Right renal pelvis (tissue), 4 donors: ENCODE results near the gene RBL1. TPM values are rescaled to one million over a fixed set of nuclear protein-coding genes. Genes with fewer than 3 reads are reported as not detected.
A peak's percentile ranks its signal among the peaks of the same experiment; 100 is the strongest.

Experiments
- DNase-seq, 4 donors: peaks; one replicate each; pipeline ENCODE4 v3.0.0-alpha.2; 2013; ENCODE audit warnings: low read depth in 4 of 4, low spot score in 3 of 4, missing footprints in 1 of 4
- polyA plus RNA-seq, 4 donors: library from polyadenylated mRNA; unstranded; fragments of 120-200 nt; gene quantifications; one replicate each; pipeline ENCODE4 v1.2.1, GENCODE V29; 2013; ENCODE audit not compliant: insufficient read length in 4 of 4

Gene RBL1
- polyA plus RNA-seq, 4 donors: 10.1 to 12.8 (median 12.3) TPM

DNA sequence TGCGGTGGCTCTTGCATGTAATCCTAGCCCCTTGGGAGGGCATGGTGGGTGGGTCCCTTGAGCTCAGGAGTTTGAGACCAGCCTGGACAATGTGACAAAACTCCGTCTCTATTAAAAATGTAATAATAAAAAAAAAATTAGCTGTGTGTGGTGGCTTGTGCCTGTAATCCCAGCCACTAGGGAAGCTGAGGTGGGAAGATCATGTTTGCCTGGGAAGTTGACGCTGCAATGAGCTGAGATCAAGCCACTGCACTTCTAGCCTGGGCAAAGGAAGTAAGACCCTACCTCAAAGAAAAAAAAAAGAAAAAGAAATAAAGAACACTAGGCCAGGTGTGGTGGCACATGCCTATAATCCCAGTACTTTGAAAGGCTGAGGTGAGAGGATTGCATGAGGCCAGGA lies 139.8 kb downstream of the RBL1 start:
- DNase-seq: no peak

DNA sequence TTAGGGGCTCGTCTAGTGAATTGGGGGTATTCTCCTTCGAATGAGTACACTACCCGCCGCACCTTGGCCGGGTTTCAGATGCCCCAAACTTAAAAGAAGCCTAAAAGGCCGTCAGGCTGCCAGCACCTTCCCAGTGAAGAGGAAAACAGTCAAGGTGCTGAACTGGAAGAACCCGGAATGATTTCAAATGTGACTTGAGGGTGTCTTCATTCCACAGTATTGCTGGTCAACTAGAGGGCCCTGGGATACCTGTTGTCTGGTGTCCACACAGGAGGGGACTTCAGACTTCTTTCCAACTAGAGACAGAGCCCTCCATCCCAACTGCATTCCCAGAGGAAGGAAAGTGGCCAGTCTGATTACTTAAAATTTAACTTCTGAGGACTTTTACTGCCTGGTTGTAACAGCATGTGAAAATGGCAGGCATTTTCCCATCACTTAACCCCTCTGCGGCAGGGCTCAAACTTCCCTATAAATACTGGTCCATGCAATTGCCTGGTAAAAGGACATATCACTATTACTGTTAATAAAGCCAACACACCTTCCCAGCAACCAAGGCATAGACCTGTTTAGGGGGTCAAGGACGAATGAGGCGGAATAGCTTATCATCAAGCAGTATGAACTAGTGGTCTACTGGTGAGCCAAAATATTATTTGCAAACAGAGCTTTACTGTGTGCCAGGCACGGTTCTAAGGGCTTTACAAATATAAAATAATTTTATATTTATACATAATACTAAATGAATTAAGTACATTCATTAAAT lies 143.6 kb downstream of the RBL1 start:
- DNase-seq: peak in 1 of 4 donors; percentile 15

DNA sequence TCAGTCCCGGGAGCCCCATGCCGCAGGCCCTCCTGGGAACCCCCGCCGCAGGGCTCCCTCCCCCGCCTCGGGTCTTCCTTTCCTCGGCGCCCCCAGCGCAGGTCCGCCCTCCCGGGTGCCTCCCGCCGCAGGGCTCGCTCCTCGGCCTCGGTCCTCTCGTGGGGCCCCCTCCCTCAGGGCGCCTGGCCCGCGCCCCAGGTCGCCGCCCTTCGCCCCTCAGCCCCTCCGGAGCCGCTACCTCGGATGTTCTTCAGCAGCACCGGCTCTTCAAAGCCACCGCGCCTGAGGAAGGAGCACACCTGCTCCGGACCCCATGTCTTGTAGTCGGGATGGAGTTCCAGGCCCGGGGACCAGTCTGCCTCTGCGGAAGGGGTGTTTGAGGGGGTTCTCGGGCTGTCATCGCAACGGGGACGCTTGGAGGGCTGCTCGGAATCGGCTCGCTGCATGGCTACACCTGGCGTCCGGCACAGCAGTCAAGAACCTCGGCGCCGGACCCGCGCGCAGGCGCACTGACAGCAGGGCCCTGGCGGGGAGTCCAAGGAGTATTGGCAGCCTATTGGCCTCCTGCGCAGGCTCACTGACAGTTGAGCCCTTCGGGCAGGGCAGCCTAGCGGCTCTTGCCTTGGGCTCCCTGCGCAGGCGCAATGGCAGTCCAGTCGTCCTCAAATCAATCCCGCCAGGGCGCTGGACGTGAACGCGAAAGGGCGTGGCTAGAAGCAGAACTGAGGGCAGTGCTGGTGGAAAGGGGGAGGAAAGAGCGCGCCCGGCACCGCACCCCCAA lies 144.4 kb downstream of the RBL1 start, which contains the start of gene SAMHD1:
Gene SAMHD1, minus strand, starts transcription at position 511 of the 781 bp plus-strand sequence. Its CDS starts 65 bp downstream, at position 446.
- DNase-seq: peak; percentile 78 to 90 (median 86)

DNA sequence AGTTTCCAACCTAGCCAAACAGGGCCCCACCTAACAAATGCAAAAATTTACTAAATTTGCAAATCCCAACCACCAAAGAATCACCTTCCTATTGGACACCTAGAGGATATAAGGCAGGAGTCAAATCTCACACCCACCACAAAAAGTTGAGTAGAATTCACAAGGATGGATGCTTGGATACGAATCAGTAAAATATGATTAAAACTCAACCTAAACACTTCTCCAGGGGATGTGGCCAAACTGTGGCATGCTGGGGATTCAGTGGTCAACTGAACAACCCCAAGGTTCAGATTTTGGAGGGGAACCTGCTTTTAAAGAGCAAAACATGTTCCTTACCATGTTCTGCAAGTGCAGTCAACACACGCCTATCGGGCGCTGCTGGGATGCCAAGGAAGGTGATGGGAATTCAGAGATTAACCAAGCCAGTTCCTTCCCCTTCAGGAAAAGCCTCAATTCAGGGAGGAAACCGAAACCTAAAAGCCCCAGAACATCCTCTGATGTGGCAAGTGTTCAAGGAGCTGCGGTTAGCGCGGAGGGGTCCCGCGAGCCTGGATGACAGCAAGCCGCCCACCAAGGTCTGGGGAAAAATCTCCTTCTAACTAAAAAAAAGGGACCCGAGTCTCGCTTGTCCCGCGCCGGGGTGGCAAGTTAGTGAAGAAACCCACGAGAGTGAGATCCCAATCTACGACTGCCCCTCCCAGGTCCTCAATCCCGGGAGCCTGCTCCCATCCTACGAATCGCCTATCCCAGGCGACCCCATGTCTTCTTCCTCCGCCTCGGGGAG lies 145.2 kb downstream of the RBL1 start:
- no peak for DNase-seq

Other genes starting within 250 kb of the RBL1 start
- gene TLDC2, start 219.9 kb downstream of the RBL1 start, polyA plus RNA-seq: 1 to 10 TPM; 1.6 to 5.5 (median 3.5) TPM
- 10 to 100 TPM; 22.1 to 27.6 (median 25.6) TPM for gene SAMHD1, start 144.3 kb downstream of the RBL1 start, polyA plus RNA-seq
- gene RPN2, start 83.3 kb upstream of the RBL1 start, polyA plus RNA-seq: 100 to 1,000 TPM; 308 to 321 (median 316) TPM
- 1 to 10 TPM; 5.8 to 7.9 (median 7.4) TPM for gene MROH8, start 83.6 kb upstream of the RBL1 start, polyA plus RNA-seq
- gene GHRH, start 165.8 kb upstream of the RBL1 start, polyA plus RNA-seq: not detected
- gene MANBAL, start 193.7 kb upstream of the RBL1 start, polyA plus RNA-seq: 10 to 100 TPM; 68.7 to 77.2 (median 70.4) TPM